VCaP (cell line): ENCODE measurements around the gene B3GLCT.
"Not testable (repeated sequence)": the region's sequence is repeated elsewhere in the genome, so short reads cannot be mapped to it uniquely, and the experiment has no call there.

Experiments used
- H3K27ac ChIP-seq: fragments of 450-650 bp; 2 replicates; pipeline ENCODE4 v1.5.1; 2017
- TF ChIP-seq, protein P1 (sequence below): fragments of 450-650 bp; conservative IDR thresholded peaks from 2 replicates; pipeline ENCODE4 v1.5.1; 2017; ENCODE audit warnings: mild to moderate bottlenecking, moderate library complexity

B3GLCT gene

DNA sequence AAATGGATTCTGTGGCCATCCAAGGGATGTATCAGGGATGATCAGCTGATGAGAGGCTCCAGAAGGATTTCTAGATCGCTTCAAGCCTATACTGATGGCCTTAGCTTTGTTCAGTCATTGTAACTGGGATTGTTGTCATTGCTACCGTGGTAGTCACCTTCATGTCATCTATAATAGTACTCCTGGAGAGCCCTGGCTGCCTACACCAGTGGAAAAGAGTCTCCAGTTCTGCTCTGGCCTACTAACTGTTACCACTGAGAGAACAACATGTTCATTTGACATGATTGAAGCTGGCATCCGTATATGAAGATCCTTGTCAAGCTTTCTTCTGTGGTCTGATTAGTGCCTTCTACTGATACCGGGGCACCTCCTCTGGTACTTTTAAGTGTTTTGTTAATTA lies 131.3 kb downstream of the B3GLCT start:
- no peak overlapping the region for H3K27ac ChIP-seq
- TF ChIP-seq, protein P1, sequence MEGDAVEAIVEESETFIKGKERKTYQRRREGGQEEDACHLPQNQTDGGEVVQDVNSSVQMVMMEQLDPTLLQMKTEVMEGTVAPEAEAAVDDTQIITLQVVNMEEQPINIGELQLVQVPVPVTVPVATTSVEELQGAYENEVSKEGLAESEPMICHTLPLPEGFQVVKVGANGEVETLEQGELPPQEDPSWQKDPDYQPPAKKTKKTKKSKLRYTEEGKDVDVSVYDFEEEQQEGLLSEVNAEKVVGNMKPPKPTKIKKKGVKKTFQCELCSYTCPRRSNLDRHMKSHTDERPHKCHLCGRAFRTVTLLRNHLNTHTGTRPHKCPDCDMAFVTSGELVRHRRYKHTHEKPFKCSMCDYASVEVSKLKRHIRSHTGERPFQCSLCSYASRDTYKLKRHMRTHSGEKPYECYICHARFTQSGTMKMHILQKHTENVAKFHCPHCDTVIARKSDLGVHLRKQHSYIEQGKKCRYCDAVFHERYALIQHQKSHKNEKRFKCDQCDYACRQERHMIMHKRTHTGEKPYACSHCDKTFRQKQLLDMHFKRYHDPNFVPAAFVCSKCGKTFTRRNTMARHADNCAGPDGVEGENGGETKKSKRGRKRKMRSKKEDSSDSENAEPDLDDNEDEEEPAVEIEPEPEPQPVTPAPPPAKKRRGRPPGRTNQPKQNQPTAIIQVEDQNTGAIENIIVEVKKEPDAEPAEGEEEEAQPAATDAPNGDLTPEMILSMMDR: no peak

DNA sequence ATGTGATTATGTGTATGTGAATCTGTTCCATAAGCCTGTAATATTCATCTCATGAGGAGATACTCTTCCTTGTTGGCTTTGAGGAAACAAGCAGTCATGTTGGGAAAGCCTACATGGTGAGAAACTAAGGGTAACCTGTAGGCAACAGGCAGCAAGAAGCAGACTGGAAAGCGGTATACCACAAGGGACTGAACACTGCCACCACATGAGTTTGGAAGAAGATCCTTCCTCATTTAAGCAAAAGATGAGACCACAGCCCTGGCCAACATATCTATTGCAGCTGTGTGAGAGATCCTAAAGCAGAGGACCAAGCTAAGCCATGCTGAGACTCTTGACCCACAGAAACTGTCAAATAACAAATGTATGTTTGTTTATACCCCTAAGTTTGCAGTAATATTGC lies 134.8 kb downstream of the B3GLCT start:
- no peak overlapping the region for H3K27ac ChIP-seq
- TF ChIP-seq, protein P1: no peak

DNA sequence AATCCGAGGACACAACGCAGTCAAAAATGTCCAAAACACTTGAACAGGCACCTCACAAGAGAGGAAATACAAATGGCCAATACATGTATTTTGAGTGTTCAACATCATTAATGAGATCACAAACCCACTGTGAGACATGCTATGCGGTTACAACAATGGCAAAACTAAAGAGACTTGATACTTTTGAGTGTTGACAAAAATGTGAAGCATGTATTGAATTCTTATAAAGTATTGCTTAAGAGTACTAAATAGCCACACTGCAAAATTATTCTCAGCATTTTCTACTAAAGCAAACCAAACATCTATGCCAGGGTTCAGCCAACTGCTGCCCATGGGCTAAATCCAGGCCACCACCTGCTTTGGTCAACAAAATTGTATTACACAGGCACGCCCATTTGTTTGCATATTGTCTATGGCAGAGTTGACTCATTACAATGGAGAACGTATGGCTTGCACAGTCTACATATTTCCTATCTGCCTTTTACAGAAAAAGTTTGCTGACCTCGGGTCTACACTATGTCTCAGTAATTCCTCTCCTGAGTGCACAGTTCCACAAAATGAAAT lies 135.3 kb downstream of the B3GLCT start:
- TF ChIP-seq, protein P1: no peak
- H3K27ac ChIP-seq: no peak overlapping the region

DNA sequence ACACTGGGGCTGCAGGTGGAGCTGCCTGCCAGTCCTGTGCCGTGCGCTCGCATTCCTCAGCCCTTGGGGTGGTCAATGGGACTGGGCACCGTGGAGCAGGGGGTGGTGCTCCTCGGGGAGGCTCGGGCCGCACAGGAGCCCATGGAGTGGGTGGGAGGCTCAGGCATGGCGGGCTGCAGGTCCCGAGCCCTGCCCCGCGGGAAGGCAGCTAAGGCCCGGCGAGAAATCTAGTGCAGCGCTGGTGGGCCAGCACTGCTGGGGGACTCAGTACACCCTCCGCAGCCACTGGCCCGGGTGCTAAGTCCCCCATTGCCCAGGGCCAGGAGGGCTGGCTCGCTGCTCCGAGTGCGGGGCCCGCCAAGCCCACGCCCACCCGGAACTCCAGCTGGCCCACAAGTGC lies 139.8 kb downstream of the B3GLCT start:
- not testable (repeated sequence) for H3K27ac ChIP-seq

DNA sequence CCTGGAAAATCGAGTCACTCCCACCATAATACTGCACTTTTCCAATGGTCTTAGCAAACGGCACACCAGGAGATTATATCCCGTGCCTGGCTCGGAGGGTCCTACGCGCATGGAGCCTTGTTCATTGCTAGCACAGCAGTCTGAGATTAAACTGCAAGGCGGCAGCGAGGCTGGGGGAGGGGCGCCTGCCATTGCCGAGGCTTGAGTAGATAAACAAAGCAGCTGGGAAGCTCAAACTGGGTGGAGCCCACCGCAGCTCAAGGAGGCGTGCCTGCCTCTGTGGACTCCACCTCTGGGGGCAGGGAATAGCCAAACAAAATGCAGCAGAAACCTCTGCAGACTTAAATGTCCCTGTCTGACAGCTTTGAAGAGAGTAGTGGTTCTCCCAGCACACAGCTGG lies 141.1 kb downstream of the B3GLCT start:
- not testable (repeated sequence) for H3K27ac ChIP-seq

DNA sequence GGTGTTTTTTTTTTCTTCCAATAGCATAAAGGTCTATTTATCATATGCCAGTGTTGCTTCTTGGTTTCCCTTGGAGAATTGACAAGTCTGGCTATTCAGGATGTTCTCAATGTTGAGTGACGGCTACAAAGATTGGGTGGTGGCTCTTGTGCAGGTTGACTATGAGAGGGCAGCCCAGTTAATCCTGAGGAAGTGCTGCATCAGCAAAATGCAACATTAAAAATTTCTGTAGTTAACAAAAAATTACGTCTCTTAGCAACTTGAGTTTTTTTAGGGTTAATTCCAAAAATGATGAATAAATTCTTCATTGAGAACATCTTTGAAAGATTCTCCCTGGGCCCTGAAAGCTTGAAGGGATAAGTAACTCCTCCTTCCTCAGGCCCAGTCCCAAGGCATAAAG lies 147.1 kb downstream of the B3GLCT start:
- H3K27ac ChIP-seq: no peak overlapping the region
- TF ChIP-seq, protein P1: no peak

DNA sequence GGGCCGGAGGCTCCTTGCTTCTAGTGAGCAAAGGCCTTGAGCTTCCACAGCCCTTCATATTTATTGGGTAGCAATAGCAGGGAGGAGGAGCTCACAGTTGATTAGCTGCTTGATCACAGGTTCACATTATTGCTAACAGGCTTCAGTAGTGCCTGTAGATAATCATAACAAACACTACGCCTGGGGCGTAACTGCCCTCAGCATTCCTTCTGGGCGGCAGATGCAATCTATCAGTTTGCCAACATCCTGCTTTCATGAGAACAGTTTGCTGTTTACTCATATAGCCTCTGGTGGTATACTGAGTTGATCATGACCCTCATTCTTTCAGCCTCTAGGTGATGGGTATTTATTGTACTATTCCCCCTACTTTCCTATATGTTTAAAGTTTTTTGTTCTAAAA lies 149.4 kb downstream of the B3GLCT start:
- TF ChIP-seq, protein P1: no peak
- H3K27ac ChIP-seq: no peak overlapping the region

DNA sequence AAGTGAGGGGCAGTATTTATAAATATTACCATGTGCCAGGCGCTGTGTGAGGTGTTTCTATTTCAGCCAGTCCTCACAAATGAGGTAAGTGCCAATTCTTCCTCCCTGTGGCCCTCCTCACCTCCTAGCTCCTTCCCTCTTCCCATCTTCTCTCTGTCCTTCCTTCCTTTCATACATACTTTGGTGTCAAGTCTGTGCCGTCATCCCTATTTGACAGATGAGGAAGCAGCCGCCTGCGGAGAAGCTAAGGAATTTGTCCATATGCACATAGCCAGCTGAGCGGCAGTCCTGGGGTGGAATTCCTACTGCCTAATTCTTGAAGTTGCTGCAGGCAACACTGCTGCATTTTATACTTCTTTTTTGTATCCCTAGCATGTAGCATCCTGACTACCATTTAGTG lies 150.8 kb downstream of the B3GLCT start:
- TF ChIP-seq, protein P1: no peak

DNA sequence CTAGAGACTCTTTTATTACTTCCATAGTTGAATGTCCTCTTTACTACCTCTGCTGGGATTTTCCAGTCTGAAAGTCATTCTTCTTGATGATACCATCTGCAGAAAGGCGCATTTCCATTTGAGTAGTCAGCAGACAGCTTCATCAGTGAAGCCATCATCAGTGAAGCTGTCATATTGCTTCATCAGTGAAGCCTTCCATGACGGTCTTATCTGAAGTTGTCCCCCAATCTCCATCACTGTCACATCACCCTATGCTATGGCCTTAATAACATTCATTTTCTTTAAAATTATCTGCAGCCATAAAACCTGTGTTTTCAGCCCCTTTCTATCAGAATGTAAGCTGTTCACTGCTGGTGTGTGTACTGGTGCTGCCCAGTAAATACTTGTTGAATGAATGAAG lies 151.6 kb downstream of the B3GLCT start:
- H3K27ac ChIP-seq: no peak overlapping the region
- TF ChIP-seq, protein P1: no peak

More for the DNA sequence above, 150.8 kb downstream of the B3GLCT start:
- H3K27ac ChIP-seq: no peak overlapping the region
